ENCODE results near the gene ACHE.
A peak's percentile ranks its signal among the peaks of the same experiment; 100 is the strongest.

The ACHE gene

GRCh38 chr7:100896732-100897608 lies 1.3 kb upstream of the ACHE start:
- peak; percentile 79 for DNase-seq

GRCh38 chr7:100895956-100896731 lies 456 bp upstream of the ACHE start:
- peak; percentile 41 for DNase-seq

- DNase-seq, result peak; percentile 70
Observed at GRCh38 chr7:100894860-100895700, 608 bp downstream of the ACHE start.

- no peak for DNase-seq
Observed at GRCh38 chr7:100893910-100894721, 1.6 kb downstream of the ACHE start.

- DNase-seq, result no peak
Observed at GRCh38 chr7:100893318-100893895, 2.3 kb downstream of the ACHE start.

- DNase-seq, result no peak
Observed at GRCh38 chr7:100892364-100893317, 3.0 kb downstream of the ACHE start.

GRCh38 chr7:100891568-100892247 lies 4.0 kb downstream of the ACHE start:
- DNase-seq, result no peak

GRCh38 chr7:100890653-100891567 lies 4.8 kb downstream of the ACHE start:
- peak; percentile 30 for DNase-seq

- DNase-seq, result no peak
Observed at GRCh38 chr7:100888988-100889750, 6.5 kb downstream of the ACHE start, which contains the start of gene UFSP1. TSS of gene UFSP1 (minus strand) at chr7:100889715. CDS start at chr7:100889271, 444 bp downstream.

- no peak for DNase-seq
Observed at GRCh38 chr7:100888291-100888987, 7.2 kb downstream of the ACHE start.

- peak; percentile 71 for DNase-seq
Observed at GRCh38 chr7:100887516-100888290, 8.0 kb downstream of the ACHE start.

GRCh38 chr7:100886936-100887515 lies 8.7 kb downstream of the ACHE start:
- no peak for DNase-seq

GRCh38 chr7:100886142-100886935 lies 9.3 kb downstream of the ACHE start:
- DNase-seq, result no peak

GRCh38 chr7:100885440-100886141 lies 10.1 kb downstream of the ACHE start:
- DNase-seq, result no peak

Data from CD4-positive, alpha-beta T cell treated with Interleukin-17A for 4 hours (primary cell).